ENCODE measurements around the gene ANTXR2. TPM values are rescaled to one million over a fixed set of nuclear protein-coding genes. Genes with fewer than 3 reads are reported as not detected.

Gene ANTXR2
- total RNA-seq, 2 donors from 2014 or later = 47.4 to 121 TPM

DNA sequence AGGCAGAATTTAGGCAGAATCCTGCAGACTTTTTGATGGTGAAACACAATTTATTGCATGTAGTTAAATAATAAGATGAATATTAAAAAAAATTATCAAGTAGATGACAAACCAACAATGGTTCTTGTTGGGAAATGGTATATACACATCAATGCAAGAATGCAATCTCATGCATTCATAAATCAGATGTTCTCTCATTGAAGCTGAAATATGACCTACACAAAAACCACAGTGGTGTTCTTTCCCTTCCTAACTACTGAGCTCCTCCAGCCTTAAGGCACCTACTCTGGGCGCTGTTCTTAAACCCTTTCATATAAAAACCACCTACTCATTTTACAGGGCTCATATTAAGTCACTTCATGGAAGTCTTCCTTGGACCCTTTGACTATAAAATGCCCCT lies 64.1 kb downstream of the ANTXR2 start:
- DNase-seq = no peak
- Histone ChIP-seq H3K4me3 (no peak overlapping the region), H3K27me3 (no peaks in the 10 kb centered on the region), H3K27ac (no peak overlapping the region), H3K9ac (ENCODE audit: low read depth in 2 of 2, low read length in 2 of 2) (no peak overlapping the region), H3K4me1 (no peaks in the 10 kb centered on the region), H3K9me3 (no peaks in the 10 kb centered on the region), H3K36me3 (no peaks in the 10 kb centered on the region)
- TF ChIP-seq, protein P1, sequence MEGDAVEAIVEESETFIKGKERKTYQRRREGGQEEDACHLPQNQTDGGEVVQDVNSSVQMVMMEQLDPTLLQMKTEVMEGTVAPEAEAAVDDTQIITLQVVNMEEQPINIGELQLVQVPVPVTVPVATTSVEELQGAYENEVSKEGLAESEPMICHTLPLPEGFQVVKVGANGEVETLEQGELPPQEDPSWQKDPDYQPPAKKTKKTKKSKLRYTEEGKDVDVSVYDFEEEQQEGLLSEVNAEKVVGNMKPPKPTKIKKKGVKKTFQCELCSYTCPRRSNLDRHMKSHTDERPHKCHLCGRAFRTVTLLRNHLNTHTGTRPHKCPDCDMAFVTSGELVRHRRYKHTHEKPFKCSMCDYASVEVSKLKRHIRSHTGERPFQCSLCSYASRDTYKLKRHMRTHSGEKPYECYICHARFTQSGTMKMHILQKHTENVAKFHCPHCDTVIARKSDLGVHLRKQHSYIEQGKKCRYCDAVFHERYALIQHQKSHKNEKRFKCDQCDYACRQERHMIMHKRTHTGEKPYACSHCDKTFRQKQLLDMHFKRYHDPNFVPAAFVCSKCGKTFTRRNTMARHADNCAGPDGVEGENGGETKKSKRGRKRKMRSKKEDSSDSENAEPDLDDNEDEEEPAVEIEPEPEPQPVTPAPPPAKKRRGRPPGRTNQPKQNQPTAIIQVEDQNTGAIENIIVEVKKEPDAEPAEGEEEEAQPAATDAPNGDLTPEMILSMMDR (IDR thresholded peaks at IDR 0.05) = no peak
- intact Hi-C loops (cut with DNase I) = no loop called here

DNA sequence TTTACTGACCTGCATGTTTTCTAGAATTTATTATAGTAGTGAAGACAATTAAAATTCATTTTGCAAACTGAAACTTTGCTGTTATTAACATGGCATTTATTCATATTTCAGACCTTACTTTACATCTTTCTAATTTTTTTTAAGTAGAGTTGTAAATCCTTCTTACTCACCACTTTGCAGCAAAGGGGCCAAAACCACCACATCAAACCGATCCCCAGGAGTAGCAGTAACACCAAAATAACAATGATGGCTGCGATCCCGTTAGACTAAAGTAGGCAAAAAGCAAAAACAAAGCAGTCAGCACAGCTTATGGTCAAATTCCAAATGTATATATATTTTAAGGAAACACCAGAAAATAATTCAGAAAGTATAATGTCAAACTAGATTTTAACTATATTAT lies 64.7 kb downstream of the ANTXR2 start:
- H3K4me3 ChIP-seq = no peak overlapping the region
- TF ChIP-seq, protein P1 (IDR thresholded peaks at IDR 0.05) = no peak
- no peak overlapping the region for H3K9ac ChIP-seq (ENCODE audit: low read depth in 2 of 2, low read length in 2 of 2)
- intact Hi-C loops (cut with DNase I) = no loop called here
- H3K4me1 ChIP-seq = no peaks in the 10 kb centered on the region
- H3K27ac ChIP-seq = no peak overlapping the region
- no peak for DNase-seq
- no peaks in the 10 kb centered on the region for H3K36me3 ChIP-seq
- H3K27me3 ChIP-seq = no peaks in the 10 kb centered on the region
- no peaks in the 10 kb centered on the region for H3K9me3 ChIP-seq

DNA sequence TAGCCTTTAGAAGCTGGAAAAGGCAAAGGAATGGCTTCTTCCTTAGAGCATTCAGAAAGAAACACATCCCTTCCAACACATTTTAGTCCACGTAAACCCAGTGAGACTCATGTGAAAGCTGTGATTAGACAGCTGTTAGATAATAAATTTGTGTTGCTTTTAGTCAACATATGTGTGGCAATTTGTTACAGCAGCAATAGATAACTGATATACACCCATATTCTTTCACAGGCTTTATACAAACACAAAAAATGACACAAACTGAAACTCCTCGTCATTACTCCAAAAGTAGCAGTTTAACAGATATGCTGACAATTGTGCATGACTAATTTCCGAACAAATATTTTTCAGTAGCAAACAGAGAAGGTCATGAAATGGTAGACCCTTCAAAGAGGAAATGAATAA lies 65.3 kb downstream of the ANTXR2 start:
- no peaks in the 10 kb centered on the region for H3K4me1 ChIP-seq
- H3K9me3 ChIP-seq = no peaks in the 10 kb centered on the region
- no peaks in the 10 kb centered on the region for H3K27me3 ChIP-seq
- intact Hi-C loops (cut with DNase I) = no loop called here
- no peak overlapping the region for H3K27ac ChIP-seq
- no peaks in the 10 kb centered on the region for H3K36me3 ChIP-seq
- DNase-seq = no peak
- H3K9ac ChIP-seq (ENCODE audit: low read depth in 2 of 2, low read length in 2 of 2) = no peak overlapping the region
- TF ChIP-seq, protein P1 (IDR thresholded peaks at IDR 0.05) = no peak
- no peak overlapping the region for H3K4me3 ChIP-seq

DNA sequence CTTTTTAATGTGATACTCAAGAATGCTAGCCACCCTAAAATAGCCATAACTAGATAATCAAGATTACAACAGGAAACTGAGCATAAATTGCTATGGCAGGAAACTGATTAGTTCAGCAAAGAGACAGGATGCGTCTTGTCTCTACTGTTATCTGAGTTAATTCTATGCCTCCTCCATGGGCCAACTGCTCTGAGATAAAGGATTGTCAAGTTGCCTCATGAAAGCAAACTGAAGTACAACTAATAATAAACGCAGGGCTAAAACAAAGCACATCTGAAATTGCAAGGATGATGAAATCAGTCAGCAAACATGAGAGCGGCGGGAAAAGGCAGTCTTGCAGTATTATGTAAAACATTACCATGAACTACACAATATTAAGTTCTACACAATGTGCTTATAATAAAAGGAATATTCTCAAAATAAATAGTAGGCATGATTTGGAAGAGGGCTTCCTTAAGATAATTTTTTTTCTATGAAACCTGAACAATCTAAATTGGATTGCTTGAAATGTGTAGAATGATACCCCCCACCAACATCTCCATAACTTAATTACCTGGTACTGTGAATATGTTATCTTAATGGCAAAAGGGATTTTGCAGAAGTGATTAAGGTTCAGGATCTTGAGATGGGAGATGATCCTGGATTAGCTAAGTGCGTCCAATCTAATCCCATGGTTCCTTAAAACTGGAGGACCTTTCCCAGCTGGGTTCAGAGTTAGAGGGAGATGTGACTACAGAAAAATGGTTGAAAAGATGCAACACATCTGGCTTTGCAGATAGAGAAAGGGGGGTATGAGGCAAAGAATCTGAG lies 65.9 kb downstream of the ANTXR2 start:
- TF ChIP-seq, protein P1 (IDR thresholded peaks at IDR 0.05) = no peak
- no peak for DNase-seq
- no peak overlapping the region for H3K27ac ChIP-seq
- H3K9me3 ChIP-seq = no peaks in the 10 kb centered on the region
- H3K9ac ChIP-seq (ENCODE audit: low read depth in 2 of 2, low read length in 2 of 2) = no peak overlapping the region
- intact Hi-C loops (cut with DNase I) = no loop called here
- no peaks in the 10 kb centered on the region for H3K4me1 ChIP-seq
- no peak overlapping the region for H3K4me3 ChIP-seq
- no peaks in the 10 kb centered on the region for H3K27me3 ChIP-seq
- H3K36me3 ChIP-seq = no peaks in the 10 kb centered on the region

DNA sequence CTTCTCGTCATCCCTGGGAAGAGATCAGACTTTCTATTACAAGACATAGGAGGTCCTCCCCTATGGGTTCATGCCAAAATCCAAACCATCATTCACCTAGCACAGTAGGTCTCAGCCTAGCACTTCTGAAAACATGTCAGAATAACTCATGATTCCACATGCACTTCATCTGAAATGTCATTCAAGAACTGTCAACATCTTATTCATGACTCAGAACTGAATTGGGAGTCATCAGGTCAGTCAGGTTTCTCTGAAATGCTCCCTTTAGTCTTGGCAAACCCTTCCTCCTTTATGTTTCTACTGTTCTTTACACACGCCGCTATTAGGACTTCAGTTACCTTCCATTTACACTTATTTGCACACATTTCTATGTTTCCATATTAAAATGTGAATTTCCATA lies 67.2 kb downstream of the ANTXR2 start:
- no peak overlapping the region for H3K27ac ChIP-seq

More for the DNA sequence above, 67.2 kb downstream of the ANTXR2 start:
- TF ChIP-seq, protein P1 (IDR thresholded peaks at IDR 0.05) = no peak
- no peaks in the 10 kb centered on the region for H3K36me3 ChIP-seq
- no peak for DNase-seq
- H3K9me3 ChIP-seq = no peaks in the 10 kb centered on the region
- H3K4me3 ChIP-seq = no peak overlapping the region
- H3K27me3 ChIP-seq = no peaks in the 10 kb centered on the region
- intact Hi-C loops (cut with DNase I) = no loop called here
- no peaks in the 10 kb centered on the region for H3K4me1 ChIP-seq
- H3K9ac ChIP-seq (ENCODE audit: low read depth in 2 of 2, low read length in 2 of 2) = no peak overlapping the region

All from colonic mucosa (tissue), 4 donors.